ENCODE data around the gene PRR16. TPM values are rescaled to one million over a fixed set of nuclear protein-coding genes. Genes with fewer than 3 reads are reported as not detected.
"Not testable (repeated sequence)": the region's sequence is repeated elsewhere in the genome, so short reads cannot be mapped to it uniquely, and the experiment has no call there.

Gene PRR16
- total RNA-seq, 1 experiment from 2014 or later, result 5.9 TPM

DNA sequence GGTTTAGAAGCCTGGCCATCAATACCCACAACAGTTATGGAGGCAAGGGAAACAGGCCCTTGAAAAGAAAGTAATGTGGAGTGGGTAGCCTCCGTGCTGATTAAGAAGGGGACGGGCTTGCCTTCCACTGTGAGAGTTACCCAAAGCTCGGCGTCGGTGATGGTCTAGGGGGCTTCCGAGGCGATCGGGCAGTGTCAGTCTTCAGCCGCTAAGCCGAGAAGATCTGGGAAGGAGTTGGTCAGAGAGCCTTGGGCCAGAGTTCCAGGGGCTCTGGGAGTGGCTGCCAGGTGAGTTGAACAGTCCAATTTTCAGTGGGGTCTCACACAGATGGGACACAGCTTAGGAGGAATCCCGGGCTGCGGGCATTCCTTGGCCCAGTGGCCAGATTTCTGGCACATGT is 236.6 kb downstream of the PRR16 start:
- H3K9me3 ChIP-seq, H3K27me3 ChIP-seq, DNase-seq, H3K4me3 ChIP-seq, H3K36me3 ChIP-seq: not testable (repeated sequence)

DNA sequence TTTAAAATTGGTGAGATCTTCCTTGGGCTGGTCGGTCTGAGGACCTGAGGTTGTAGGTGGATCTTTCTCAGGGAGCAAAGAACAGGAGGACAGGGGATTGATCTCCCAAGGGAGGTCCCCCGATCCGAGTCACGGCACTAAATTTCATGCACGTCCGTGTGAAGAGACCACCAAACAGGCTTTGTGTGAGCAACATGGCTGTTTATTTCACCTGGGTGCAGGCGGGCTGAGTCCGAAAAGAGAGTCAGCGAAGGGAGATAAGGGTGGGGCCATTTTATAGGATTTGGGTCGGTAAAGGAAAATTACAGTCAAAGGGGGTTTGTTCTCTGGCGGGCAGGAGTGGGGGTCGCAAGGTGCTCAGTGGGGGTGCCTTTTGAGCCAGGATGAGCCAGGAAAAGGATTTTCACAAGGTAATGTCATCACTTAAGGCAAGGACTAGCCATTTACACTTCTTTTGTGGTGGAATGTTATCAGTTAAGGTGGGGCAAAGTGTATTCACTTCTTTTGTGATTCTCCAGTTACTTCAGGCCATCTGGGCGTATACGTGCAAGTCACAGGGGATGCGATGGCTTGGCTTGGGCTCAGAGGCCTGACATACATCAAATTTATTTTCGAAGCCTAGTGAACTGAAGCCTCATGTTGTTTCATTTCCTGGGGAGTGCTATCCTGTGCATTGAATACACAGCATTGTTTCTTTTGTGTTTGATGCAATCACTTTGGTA is 238.9 kb downstream of the PRR16 start:
- not testable (repeated sequence) for DNase-seq, H3K27me3 ChIP-seq, H3K9me3 ChIP-seq, H3K36me3 ChIP-seq, H3K4me3 ChIP-seq

DNA sequence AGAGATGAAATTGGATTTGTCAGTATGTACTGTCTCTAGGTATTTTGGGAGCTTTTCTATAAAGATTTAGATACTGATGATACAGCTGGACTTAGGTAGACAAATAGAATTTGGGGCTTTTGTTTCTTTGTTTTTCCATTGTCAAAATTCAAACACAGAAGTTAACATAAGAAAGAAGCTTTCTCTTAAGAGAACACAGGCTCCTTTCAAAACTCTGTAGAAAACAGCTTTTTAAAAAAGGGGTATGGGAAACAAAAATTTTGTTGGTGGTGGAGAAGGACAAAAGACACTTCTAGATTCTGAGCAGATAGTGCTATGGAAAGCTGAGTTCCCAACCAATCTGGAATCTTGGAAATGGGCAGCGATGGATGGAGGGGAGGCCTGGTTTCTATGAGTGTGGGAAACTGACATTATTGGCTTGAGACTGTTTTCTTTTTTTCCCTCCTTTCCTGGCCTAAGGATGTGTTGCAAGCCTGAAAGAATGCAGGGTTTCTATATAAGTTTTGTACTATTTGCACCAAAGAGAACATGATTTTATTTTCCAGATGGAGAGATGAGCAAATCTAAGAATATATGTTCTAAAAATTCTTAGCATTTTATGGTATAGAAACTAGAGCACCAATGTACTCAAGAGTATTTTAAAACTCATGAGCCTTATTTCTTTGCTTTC is 240.0 kb downstream of the PRR16 start:
- Histone ChIP-seq H3K9me3 (no peaks in the 10 kb centered on the region), H3K27me3 (no peaks in the 10 kb centered on the region), H3K36me3 (no peaks in the 10 kb centered on the region), H3K4me3 (no peak overlapping the region)
- DNase-seq, result no peak

DNA sequence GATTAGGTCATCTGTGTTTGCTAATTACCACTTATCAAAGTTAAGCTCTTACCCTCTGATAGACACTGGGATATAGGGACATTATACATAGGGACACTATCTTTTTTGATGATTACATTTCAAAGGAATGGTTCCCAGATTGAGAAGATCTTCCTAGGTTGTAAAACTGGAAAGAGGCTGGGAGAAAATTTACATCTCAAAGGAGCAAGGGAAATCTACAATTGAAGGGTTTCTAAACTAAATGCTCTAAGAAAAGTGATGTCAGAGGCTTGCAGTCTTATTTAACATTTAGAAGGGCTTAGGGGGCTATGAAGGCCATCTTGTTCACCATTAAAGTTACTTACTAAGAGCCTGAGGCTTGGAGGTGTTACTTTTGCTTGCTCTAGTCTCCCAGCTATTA is 242.8 kb downstream of the PRR16 start:
- DNase-seq, result no peak
- Histone ChIP-seq H3K36me3 (no peaks in the 10 kb centered on the region), H3K4me3 (no peak overlapping the region), H3K27me3 (no peaks in the 10 kb centered on the region), H3K9me3 (no peaks in the 10 kb centered on the region; the same call in 1 of the 2 replicates)

DNA sequence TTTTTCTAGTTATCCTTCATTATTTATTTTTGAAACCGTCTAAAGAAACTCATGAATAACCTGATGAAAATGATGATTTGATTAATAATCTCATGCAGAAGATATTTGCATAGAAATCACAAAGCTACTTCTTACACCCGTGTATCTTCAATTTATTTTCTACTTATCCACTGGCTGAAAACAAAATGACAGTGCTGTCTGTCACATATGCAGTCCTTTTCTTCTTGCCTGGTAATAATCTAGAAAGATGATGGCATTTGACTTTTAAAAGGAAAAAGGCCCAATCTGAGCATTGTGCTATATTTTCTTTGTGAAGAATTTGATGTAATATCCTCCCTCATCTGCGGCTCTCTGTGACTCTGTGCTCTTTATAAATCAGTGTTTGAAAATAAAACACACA is 253.3 kb downstream of the PRR16 start:
- no peak overlapping the region for H3K4me3 ChIP-seq
- no peaks in the 10 kb centered on the region for H3K36me3 ChIP-seq
- no peaks in the 10 kb centered on the region for H3K27me3 ChIP-seq
- H3K9me3 ChIP-seq, result no peaks in the 10 kb centered on the region
- DNase-seq, result no peak

DNA sequence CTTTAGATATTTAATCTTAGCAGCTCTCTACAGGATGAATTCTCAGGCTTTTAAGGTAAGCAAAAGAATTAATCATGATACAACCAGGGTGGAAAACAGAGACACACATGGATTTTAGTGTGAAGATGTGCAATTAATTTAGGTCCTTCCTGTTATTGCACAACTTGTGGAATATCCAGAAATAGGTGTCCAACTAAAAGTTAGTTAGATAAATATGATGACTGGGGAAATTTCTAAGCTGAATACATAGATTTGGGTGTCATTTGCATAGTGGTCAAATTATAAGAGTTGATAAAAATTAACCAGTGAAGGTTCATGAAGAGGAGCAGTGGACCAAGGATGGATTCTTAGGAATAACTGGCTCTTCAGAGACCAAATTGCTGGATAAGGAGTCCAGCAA is 266.1 kb downstream of the PRR16 start:
- Histone ChIP-seq H3K36me3 (no peaks in the 10 kb centered on the region), H3K4me3 (no peak overlapping the region), H3K9me3 (no peaks in the 10 kb centered on the region), H3K27me3 (no peaks in the 10 kb centered on the region)
- DNase-seq, result no peak

DNA sequence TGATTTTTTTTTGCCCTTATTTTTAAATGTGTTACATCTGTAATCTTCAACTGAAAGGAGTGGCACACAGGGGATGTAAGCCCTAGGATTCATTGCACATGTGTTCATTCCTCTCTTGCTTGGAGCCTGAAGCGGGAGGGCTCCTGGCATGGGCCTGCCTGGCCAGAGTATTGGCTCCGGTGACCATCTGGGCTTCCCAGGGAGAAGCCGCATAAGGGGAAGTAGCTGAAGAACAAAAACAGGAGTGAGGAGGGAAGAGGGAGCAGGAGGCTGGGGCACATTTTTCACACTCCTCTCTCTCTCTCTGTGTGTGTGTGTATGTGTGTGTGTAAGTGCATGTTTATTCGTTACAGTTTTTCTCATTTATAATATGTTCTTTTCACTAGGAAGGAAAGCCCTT is 269.9 kb downstream of the PRR16 start:
- H3K4me3 ChIP-seq, result no peak overlapping the region
- H3K36me3 ChIP-seq, result no peaks in the 10 kb centered on the region
- peak; percentile 2 for DNase-seq
- H3K27me3 ChIP-seq, result no peaks in the 10 kb centered on the region
- H3K9me3 ChIP-seq, result no peaks in the 10 kb centered on the region

DNA sequence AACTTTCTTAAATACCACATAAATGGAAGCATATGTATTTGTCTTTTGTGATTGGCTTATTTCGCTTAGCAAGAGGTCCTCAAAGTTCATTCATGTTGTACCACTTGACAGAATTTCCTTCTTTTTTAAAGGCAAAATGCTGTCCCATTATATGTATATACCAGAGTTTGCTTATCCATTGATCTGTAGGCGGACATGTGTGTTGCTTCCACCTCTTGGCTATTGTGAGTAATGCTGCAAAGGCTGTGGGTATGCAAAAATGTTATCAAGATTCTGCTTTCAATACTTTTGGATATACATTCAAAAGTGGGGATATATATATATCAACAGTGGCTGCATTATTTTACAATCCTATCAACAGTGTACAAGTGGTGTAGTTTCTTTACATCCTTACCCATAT is 271.0 kb downstream of the PRR16 start:
- H3K4me3 ChIP-seq, result no peak overlapping the region
- no peaks in the 10 kb centered on the region for H3K27me3 ChIP-seq
- no peak for DNase-seq
- no peaks in the 10 kb centered on the region for H3K36me3 ChIP-seq
- no peaks in the 10 kb centered on the region for H3K9me3 ChIP-seq
